Activated naive CD4-positive, alpha-beta T cell treated with anti-CD3 and anti-CD28 coated beads, Interleukin-2, amount 50 U/mL, for 72 hours (primary cell): ENCODE measurements around the gene CREB3L2. TPM values are rescaled to one million over a fixed set of nuclear protein-coding genes. Genes with fewer than 3 reads are reported as not detected.

Experiments
- ATAC-seq, 2 donors: fragments of 150-1000 bp; cut with Tn5 transposase; 2 replicates each; pipeline ENCODE4 v1.10.0; 2021; ENCODE audit warnings: mild to moderate bottlenecking in 2 of 2, moderate library complexity in 2 of 2
- DNase-seq, 2 donors: peaks; one replicate each; pipeline ENCODE4 v3.0.0; 2021 to 2022; ENCODE audit warnings: low spot score in 2 of 2
- H3K27ac Mint-ChIP-seq, 2 donors: one replicate each; pipeline ENCODE4 v1.8.0; 2022; ENCODE audit warnings: mild to moderate bottlenecking in 2 of 2, mixed read lengths in 2 of 2
- H3K36me3 Mint-ChIP-seq, 2 donors: one replicate each; pipeline ENCODE4 v1.8.0; 2022; ENCODE audit warnings: mixed read lengths in 2 of 2
- H3K9me3 Mint-ChIP-seq, 2 donors: one replicate each; pipeline ENCODE4 v1.8.0; 2022; ENCODE audit warnings: mixed read lengths in 2 of 2
- total RNA-seq, 2 donors: library from RNA; stranded (reverse); gene quantifications; one replicate each; pipeline ENCODE4 v1.2.3, GENCODE V29; 2022

The CREB3L2 gene
- total RNA-seq, 2 donors from 2014 or later: 20.2 to 27.1 TPM

DNA sequence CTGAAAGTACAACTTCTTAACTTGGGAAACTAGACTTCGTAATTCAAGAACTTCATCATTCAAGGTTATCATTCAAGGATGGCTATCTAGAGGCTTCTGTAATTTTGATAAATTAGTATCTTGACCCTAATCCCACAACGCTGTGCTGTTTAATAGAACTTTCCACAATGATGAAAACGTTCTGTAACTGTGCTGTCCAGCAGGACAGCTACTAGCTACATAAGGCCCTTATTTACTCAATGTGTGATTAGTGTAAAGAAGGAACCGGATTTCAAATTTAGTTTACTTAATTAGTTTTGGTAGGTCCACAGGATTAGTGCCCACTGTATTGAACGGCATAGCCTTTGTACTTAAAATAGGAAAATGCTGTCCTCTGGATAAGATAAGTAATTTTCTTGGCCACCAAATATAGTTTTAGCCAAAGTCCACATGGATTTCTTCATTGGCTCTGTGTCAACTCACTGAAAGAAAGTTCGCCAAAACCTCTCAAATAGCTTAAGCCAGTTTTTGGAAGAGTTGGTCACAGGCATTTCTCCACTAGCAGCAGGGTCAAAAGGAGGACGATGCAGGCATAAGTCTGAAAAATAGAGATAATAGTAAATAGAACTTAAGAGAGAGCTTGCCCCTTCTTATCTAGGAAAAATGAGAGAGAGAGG is 172.4 kb downstream of the CREB3L2 start:
- H3K27ac Mint-ChIP-seq: no peak overlapping the region
- H3K9me3 Mint-ChIP-seq: peaks cover 10 to 13% of the 10 kb centered on the region in 2 donors
- ATAC-seq (no peak), DNase-seq (no peak)
- peaks cover 10 to 11% of the 10 kb centered on the region in 2 donors for H3K36me3 Mint-ChIP-seq

GRCh38 chr7:137828456-137828855 is 173.4 kb downstream of the CREB3L2 start:
- DNase-seq (no peak), ATAC-seq (no peak)
- Mint-ChIP-seq H3K27ac (no peak overlapping the region), H3K36me3 (peaks cover 10% of the 10 kb centered on the region in 2 donors), H3K9me3 (peaks cover 9 to 11% of the 10 kb centered on the region in 2 donors)

DNA sequence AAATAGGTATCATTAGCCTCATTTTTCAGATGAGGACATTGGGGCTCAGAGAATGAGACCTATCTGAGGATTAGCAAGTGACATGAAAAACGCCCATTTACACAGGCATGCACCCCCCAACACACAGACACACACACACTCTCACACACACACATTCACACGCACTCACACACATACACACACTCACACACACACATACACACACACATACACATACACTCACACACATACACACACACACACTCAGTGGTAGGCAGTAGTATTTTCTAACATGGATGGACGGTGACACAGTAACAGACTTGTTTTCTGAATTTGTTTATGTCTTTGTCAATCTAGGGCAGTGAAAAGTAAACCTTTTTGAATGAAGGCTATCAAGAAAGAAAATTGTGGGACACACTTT is 176.4 kb downstream of the CREB3L2 start:
- ATAC-seq: no peak
- no peak overlapping the region for H3K27ac Mint-ChIP-seq
- no peaks in the 10 kb centered on the region for H3K36me3 Mint-ChIP-seq
- DNase-seq: no peak
- H3K9me3 Mint-ChIP-seq: no peaks in the 10 kb centered on the region

Other genes with a start within 250 kb of the CREB3L2 start
- 10 to 100 TPM in 1 of 2 donors, under 1 TPM in 1; 0.71 to 16.8 TPM for gene DGKI, start 155.1 kb downstream of the CREB3L2 start, total RNA-seq
- gene AKR1D1, start 74.4 kb upstream of the CREB3L2 start, total RNA-seq: not detected